HepG2 (cell line): ENCODE measurements around the gene WNT3. TPM values are rescaled to one million over a fixed set of nuclear protein-coding genes. Genes with fewer than 3 reads are reported as not detected.
A peak's percentile ranks its signal among the peaks of the same experiment; 100 is the strongest.

ENCODE experiments used
- ARNT ChIP-seq: fragments of 450-650 bp; IDR thresholded peaks from 2 replicates; pipeline ENCODE4 v1.6.1; 2017
- HOXA3 ChIP-seq: sonication (generic); formaldehyde crosslinking; IDR thresholded peaks from 2 replicates; pipeline ENCODE4 v1.5.0; 2020; ENCODE audit warnings: missing genetic modification reagents
- KDM6A ChIP-seq: IDR thresholded peaks from 2 replicates; pipeline ENCODE4 v1.6.1; 2016; ENCODE audit warnings: low read depth
- MTF1 ChIP-seq: sonication (generic); formaldehyde crosslinking; IDR thresholded peaks from 2 replicates; pipeline ENCODE4 v1.5.0; 2020; ENCODE audit warnings: missing genetic modification reagents
- MXI1 ChIP-seq: IDR thresholded peaks from 3 replicates; pipeline ENCODE4 v1.6.1; 2012; ENCODE audit warnings: low read depth, low read length, inconsistent platforms, borderline replicate concordance
- PAXIP1 ChIP-seq: sonication (generic); formaldehyde crosslinking; conservative IDR thresholded peaks from 2 replicates; pipeline ENCODE4 v1.4.0; 2020; ENCODE audit warnings: mild to moderate bottlenecking, missing genetic modification reagents, moderate library complexity
- REL ChIP-seq: sonication (generic); formaldehyde crosslinking; conservative IDR thresholded peaks from 2 replicates; pipeline ENCODE4 v1.8.0; 2022; ENCODE audit warnings: mild to moderate bottlenecking, missing genetic modification reagents, moderate library complexity
- SKI ChIP-seq: fragments of 450-650 bp; IDR thresholded peaks from one replicate; pipeline ENCODE4 v1.6.1; 2018; ENCODE audit warnings: mild to moderate bottlenecking; ENCODE audit not compliant: partially characterized antibody
- TAF1 ChIP-seq: sonication (generic); formaldehyde crosslinking; IDR thresholded peaks from 2 replicates; pipeline ENCODE4 v1.4.0; 2020; ENCODE audit warnings: missing genetic modification reagents
- TARDBP ChIP-seq: sonication (generic); formaldehyde crosslinking; IDR thresholded peaks from 2 replicates; pipeline ENCODE4 v1.8.0; 2022; ENCODE audit warnings: mild to moderate bottlenecking, missing genetic modification reagents
- TFE3 ChIP-seq: IDR thresholded peaks from 2 replicates; pipeline ENCODE4 v1.6.1; 2016
- ZNF451 ChIP-seq: sonication (generic); formaldehyde crosslinking; IDR thresholded peaks from 2 replicates; pipeline ENCODE4 v1.5.0; 2020; ENCODE audit warnings: mild to moderate bottlenecking, missing genetic modification reagents
- ZNF557 ChIP-seq: sonication (generic); formaldehyde crosslinking; IDR thresholded peaks from 2 replicates; pipeline ENCODE4 v1.4.0; 2020; ENCODE audit warnings: missing genetic modification reagents
- ZNF605 ChIP-seq: sonication (generic); formaldehyde crosslinking; IDR thresholded peaks from 2 replicates; pipeline ENCODE4 v1.8.0; 2022; ENCODE audit warnings: mild to moderate bottlenecking, missing genetic modification reagents
- ZNF646 ChIP-seq: sonication (generic); formaldehyde crosslinking; IDR thresholded peaks from 2 replicates; pipeline ENCODE4 v1.9.0; 2021; ENCODE audit warnings: mild to moderate bottlenecking, missing genetic modification reagents
- ZNF770 ChIP-seq: sonication (generic); formaldehyde crosslinking; IDR thresholded peaks from 2 replicates; pipeline ENCODE4 v1.5.0; 2020; ENCODE audit warnings: mild to moderate bottlenecking, missing genetic modification reagents
- polyA plus RNA-seq, 8 experiments: library from polyadenylated mRNA; depleted of rRNA in 3 of 8; stranded (reverse) in 7 of 8; unstranded in 1 of 8; fragments of >200 nt; fragmentation: Illumina TruSeq in 4 of 8; extraction: Trizol in 4 of 8; gene quantifications; 2 replicates each; pipeline versions ENCODE4 v1.2.1 to v1.2.3, GENCODE V29; 2011 to 2016; ENCODE audit warnings: low read depth in 4 of 8, missing spikeins in 1 of 8, mixed read lengths in 1 of 8; ENCODE audit not compliant: insufficient read depth in 1 of 8
- total RNA-seq, 5 experiments: library from RNA; depleted of rRNA; stranded (reverse); fragments of >200 nt; fragmentation: Illumina TruSeq; extraction: Trizol; gene quantifications; 2 replicates each; pipeline ENCODE4 v1.2.3, GENCODE V29; 2016; ENCODE audit warnings: low read depth in 1 of 5

Gene WNT3
- total and polyA plus RNA-seq, 2 of the 13 experiments (the other 11 are each of a cell fraction or from before 2014, with no cell fraction given), result 8.5 to 10.3 TPM

- TF ChIP-seq KDM6A, result no peak
- TF ChIP-seq ARNT, result no peak
- no peak for TF ChIP-seq ZNF770 (CRISPR knock-in tag)
- TF ChIP-seq PAXIP1 (CRISPR knock-in tag), result 0 out of 2 replicates have a peak, but pooled peaks have one; percentile 8
- TF ChIP-seq ZNF451, result peak; percentile 67; the same call in 1 of the 2 replicates
- TF ChIP-seq HOXA3, result peak; percentile 69; the same call in 1 of the 2 replicates
- 0 out of 3 replicates have a peak, but pooled peaks have one; percentile 2 for TF ChIP-seq MXI1
- TF ChIP-seq MTF1 (CRISPR knock-in tag), result no peak; the same call in 1 of the 2 replicates
- TF ChIP-seq REL (CRISPR knock-in tag), result no peak
- peak; percentile 55 for TF ChIP-seq TAF1
- TF ChIP-seq ZNF605 (CRISPR knock-in tag), result peak; percentile 79
- TF ChIP-seq TFE3 (CRISPR knock-in tag), result no peak; the same call in 1 of the 2 replicates
- no peak for TF ChIP-seq ZNF557
- no peak for TF ChIP-seq SKI
- TF ChIP-seq ZNF646 (CRISPR knock-in tag), result no peak
- TF ChIP-seq TARDBP, result peak; percentile 67; the same call in 1 of the 2 replicates
Measured at GRCh38 chr17:46770818-46771560, 47.5 kb downstream of the WNT3 start (continued).
